HCT116 (cell line): ENCODE results near the gene TTC38. TPM values are rescaled to one million over a fixed set of nuclear protein-coding genes. Genes with fewer than 3 reads are reported as not detected.

Source experiments
- ATAC-seq: fragments of 200-7000 bp; cut with Tn5 transposase; 2 replicates; pipeline ENCODE4 v1.9.1; 2020; ENCODE audit warnings: mild to moderate bottlenecking, moderate library complexity
- BruUV-seq: library from RNA; stranded (reverse); fragments of 400-500 nt; replicated peaks from 2 replicates; lab custom pipeline; 2021; lab: Mats Ljungman, UMichigan
- CTCF ChIA-PET: fragments of 300-600 bp; sonication (Branson Sonifier 250); formaldehyde crosslinking; loops from one replicate; lab custom pipeline; 2021; ENCODE audit warnings: antibody characterized with exemption; lab: Charles Lee
- POLR2A ChIA-PET: fragments of 300-600, 350-600 bp; sonication (Branson Sonifier 250); formaldehyde crosslinking; loops from one replicate; lab custom pipeline; 2021; ENCODE audit warnings: antibody characterized with exemption; lab: Charles Lee
- RAD21 ChIA-PET, 2 experiments: fragments of 300-600 bp; sonication (Branson Sonifier 250); formaldehyde crosslinking; loops; one replicate each; lab custom pipeline; 2023; ENCODE audit warnings: low total read pairs in 2 of 2; ENCODE audit not compliant: uncharacterized antibody in 2 of 2, unreplicated experiment in 2 of 2, low non-redundant PET in 1 of 2; lab: Charles Lee
- DNase-seq: peaks from one replicate; pipeline ENCODE4 v3.0.0-alpha.2; 2010; ENCODE audit warnings: low read depth, low spot score
- H2AFZ ChIP-seq: fragments of 200-600 bp; shearing (Covaris generic), sonication (generic); 2 replicates; pipeline ENCODE4 v1.6.1; 2017; ENCODE audit warnings: low read depth, mixed run types, mixed read lengths, antibody characterized with exemption, low read length; ENCODE audit not compliant: poor library complexity, severe bottlenecking
- H3K27ac ChIP-seq: 2 replicates; pipeline ENCODE4 v1.5.1; 2012; ENCODE audit warnings: low read depth, low read length
- H3K27me3 ChIP-seq: fragments of 200-600 bp; sonication (generic); 2 replicates; pipeline ENCODE4 v1.6.1; 2016; ENCODE audit warnings: mixed run types, low read length, mixed read lengths; ENCODE audit not compliant: insufficient read depth
- H3K36me3 ChIP-seq, 2 experiments: fragments of 200-500 bp in 1 of 2; fragments of 200-600 bp in 1 of 2; sonication (Bioruptor generic) in 1 of 2; sonication (generic) in 1 of 2; 2 replicates each; pipeline versions ENCODE4 v1.5.1 to v1.6.1; 2014 to 2016; ENCODE audit warnings: low read length in 2 of 2, inconsistent platforms in 1 of 2, mixed read lengths in 1 of 2, mixed run types in 1 of 2; ENCODE audit not compliant: insufficient read depth in 2 of 2, control insufficient read depth in 1 of 2
- H3K4me1 ChIP-seq, 2 experiments: fragments of 200-600 bp in 1 of 2; sonication (generic) in 1 of 2; 2 replicates each; pipeline versions ENCODE4 v1.5.1 to v1.6.1; 2012 to 2017; ENCODE audit warnings: low read length in 2 of 2, inconsistent platforms in 1 of 2, mild to moderate bottlenecking in 1 of 2, mixed read lengths in 1 of 2, mixed run types in 1 of 2, moderate library complexity in 1 of 2; ENCODE audit not compliant: insufficient read depth in 2 of 2, control insufficient read depth in 1 of 2
- H3K4me2 ChIP-seq: fragments of 200-600 bp; sonication (generic); 2 replicates; pipeline ENCODE4 v1.6.1; 2017; ENCODE audit warnings: mixed run types, low read length, mixed read lengths
- H3K4me3 ChIP-seq, 2 experiments: fragments of 200-600 bp in 1 of 2; sonication (generic) in 1 of 2; replicated peaks in 1 of 2; 2 replicates each; pipeline ENCODE4 v1.5.1; 2011 to 2016; ENCODE audit warnings: low read length in 2 of 2, control low read depth in 1 of 2, low read depth in 1 of 2, mild to moderate bottlenecking in 1 of 2, mixed read lengths in 1 of 2, mixed run types in 1 of 2
- H3K79me2 ChIP-seq: fragments of 200-600 bp; sonication (generic); 2 replicates; pipeline ENCODE4 v1.6.1; 2017; ENCODE audit warnings: mild to moderate bottlenecking, mixed run types, low read length, moderate library complexity, mixed read lengths; ENCODE audit not compliant: insufficient read depth
- H3K9ac ChIP-seq: fragments of 200-600 bp; sonication (generic); 2 replicates; pipeline ENCODE4 v1.6.1; 2016; ENCODE audit warnings: low read length, mixed read lengths
- H3K9me2 ChIP-seq: fragments of 200-600 bp; sonication (generic), shearing (Covaris generic); 2 replicates; pipeline ENCODE4 v1.6.1; 2017; ENCODE audit warnings: mixed run types, mild to moderate bottlenecking, moderate library complexity; ENCODE audit not compliant: insufficient read depth
- H3K9me3 ChIP-seq, 2 experiments: fragments of 200-500 bp in 1 of 2; fragments of 200-600 bp in 1 of 2; sonication (Bioruptor generic) in 1 of 2; sonication (generic) in 1 of 2; 2 replicates each; pipeline ENCODE4 v1.6.1; 2014 to 2017; ENCODE audit warnings: low read length in 2 of 2, mixed read lengths in 2 of 2, inconsistent platforms in 1 of 2, low read depth in 1 of 2, mild to moderate bottlenecking in 1 of 2, mixed run types in 1 of 2, moderate library complexity in 1 of 2; ENCODE audit not compliant: control insufficient read depth in 1 of 2, insufficient read depth in 1 of 2
- H4K20me1 ChIP-seq: fragments of 200-600 bp; sonication (generic), shearing (Covaris generic); 2 replicates; pipeline ENCODE4 v1.6.1; 2017; ENCODE audit warnings: mixed run types, mild to moderate bottlenecking, moderate library complexity; ENCODE audit not compliant: insufficient read depth
- CEBPB ChIP-seq: IDR thresholded peaks from 2 replicates; pipeline ENCODE4 v1.6.1; 2012; ENCODE audit warnings: low read depth
- EZH2 ChIP-seq: fragments of 200-600 bp; sonication (generic); IDR thresholded peaks from 2 replicates; pipeline ENCODE4 v1.6.1; 2017; ENCODE audit warnings: antibody characterized with exemption, mixed run types
- EZH2phosphoT487 ChIP-seq: fragments of 200-600 bp; IDR thresholded peaks from 2 replicates; pipeline ENCODE4 v1.6.1; 2018; ENCODE audit warnings: antibody characterized with exemption, borderline replicate concordance
- FOSL1 ChIP-seq: IDR thresholded peaks from 2 replicates; pipeline ENCODE4 v1.6.1; 2012; ENCODE audit warnings: low read depth
- JUND ChIP-seq: IDR thresholded peaks from 2 replicates; pipeline ENCODE4 v1.6.1; 2012
- MAX ChIP-seq: IDR thresholded peaks from 2 replicates; pipeline ENCODE4 v1.6.1; 2012
- RAD21 ChIP-seq: IDR thresholded peaks from 2 replicates; pipeline ENCODE4 v1.6.1; 2012; ENCODE audit warnings: low read depth, mild to moderate bottlenecking
- REST ChIP-seq: IDR thresholded peaks from 2 replicates; pipeline ENCODE4 v1.6.1; 2012; ENCODE audit warnings: low read depth
- SRF ChIP-seq: IDR thresholded peaks from 2 replicates; pipeline ENCODE4 v1.6.1; 2012; ENCODE audit warnings: low read depth
- ZNF274 ChIP-seq: fragments of 200-500 bp; sonication (Bioruptor generic); IDR thresholded peaks from 2 replicates; pipeline ENCODE4 v1.6.1; 2014; ENCODE audit warnings: mild to moderate bottlenecking, low read depth, low read length, inconsistent platforms
- intact Hi-C: fragments of 100-400 bp; cut with micrococcal nuclease; formaldehyde crosslinking; loops from 2 replicates; pipeline ENCODE4 v1.10.0; 2022
- total RNA-seq: library from RNA; stranded (reverse); gene quantifications from one replicate; pipeline ENCODE4 v1.2.1, GENCODE V29; 2021; ENCODE audit not compliant: unreplicated experiment
- TF ChIP-seq, protein P1 (sequence below), 3 experiments: fragments of 200-600 bp in 1 of 3; sonication (generic) in 1 of 3; IDR thresholded peaks in 2 of 3; conservative IDR thresholded peaks in 1 of 3; 2 replicates each; pipeline ENCODE4 v1.5.1; 2012 to 2017; ENCODE audit warnings: low read depth in 2 of 3, low read length in 2 of 3, antibody characterized with exemption in 1 of 3, borderline replicate concordance in 1 of 3, control low read depth in 1 of 3, mild to moderate bottlenecking in 1 of 3, mixed read lengths in 1 of 3, mixed run types in 1 of 3, moderate library complexity in 1 of 3; ENCODE audit not compliant: insufficient read depth in 1 of 3

TTC38 gene
- total RNA-seq, 1 experiment from 2014 or later = 22.9 TPM

DNA sequence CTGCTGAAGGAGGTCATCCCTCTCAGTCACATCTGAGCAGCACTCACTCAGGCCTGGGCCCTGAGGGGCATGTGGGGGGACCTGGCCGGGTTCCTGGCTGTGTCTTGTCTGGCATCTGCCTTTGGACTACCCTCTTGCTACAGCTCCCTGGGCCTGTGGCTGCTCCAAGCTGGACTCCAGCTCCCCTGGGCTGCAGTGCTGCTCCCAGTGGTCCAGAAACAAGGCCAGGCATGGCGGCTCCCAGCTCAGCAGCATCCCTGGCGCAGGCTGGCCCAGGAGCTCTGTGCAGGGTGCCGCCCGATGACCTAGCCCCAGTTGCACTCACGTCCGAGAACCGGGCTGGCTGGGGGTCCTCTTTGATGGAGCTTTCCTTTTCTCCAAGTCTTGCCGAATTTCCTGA is 23.0 kb upstream of the TTC38 start:
- TF ChIP-seq, protein P1, sequence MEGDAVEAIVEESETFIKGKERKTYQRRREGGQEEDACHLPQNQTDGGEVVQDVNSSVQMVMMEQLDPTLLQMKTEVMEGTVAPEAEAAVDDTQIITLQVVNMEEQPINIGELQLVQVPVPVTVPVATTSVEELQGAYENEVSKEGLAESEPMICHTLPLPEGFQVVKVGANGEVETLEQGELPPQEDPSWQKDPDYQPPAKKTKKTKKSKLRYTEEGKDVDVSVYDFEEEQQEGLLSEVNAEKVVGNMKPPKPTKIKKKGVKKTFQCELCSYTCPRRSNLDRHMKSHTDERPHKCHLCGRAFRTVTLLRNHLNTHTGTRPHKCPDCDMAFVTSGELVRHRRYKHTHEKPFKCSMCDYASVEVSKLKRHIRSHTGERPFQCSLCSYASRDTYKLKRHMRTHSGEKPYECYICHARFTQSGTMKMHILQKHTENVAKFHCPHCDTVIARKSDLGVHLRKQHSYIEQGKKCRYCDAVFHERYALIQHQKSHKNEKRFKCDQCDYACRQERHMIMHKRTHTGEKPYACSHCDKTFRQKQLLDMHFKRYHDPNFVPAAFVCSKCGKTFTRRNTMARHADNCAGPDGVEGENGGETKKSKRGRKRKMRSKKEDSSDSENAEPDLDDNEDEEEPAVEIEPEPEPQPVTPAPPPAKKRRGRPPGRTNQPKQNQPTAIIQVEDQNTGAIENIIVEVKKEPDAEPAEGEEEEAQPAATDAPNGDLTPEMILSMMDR (IDR thresholded peaks at IDR 0.05 in 2 of 3, conservative IDR thresholded peaks at IDR 0.05 in 1 of 3; ENCODE audit: borderline replicate concordance in 1 of 3, insufficient read depth in 1 of 3, low read depth in 2 of 3, low read length in 2 of 3) = no peak
- no peak for TF ChIP-seq SRF
- TF ChIP-seq FOSL1 = no peak
- no peak for TF ChIP-seq RAD21
- no peak for TF ChIP-seq ZNF274
- TF ChIP-seq, all 23 proteins: peak for 0
- Histone ChIP-seq H3K9me3 (no peaks in the 10 kb centered on the region), H3K9me2 (no peaks in the 10 kb centered on the region), H3K27me3 (no peaks in the 10 kb centered on the region), H3K79me2 (peaks cover 10% of the 10 kb centered on the region), H3K36me3 (0 out of 4 replicates have a peak, but pooled peaks cover 0 to 2% of the 10 kb centered on the region in 2 experiments), H4K20me1 (no peaks in the 10 kb centered on the region), H3K27ac (no peak overlapping the region), H2AFZ (no peak overlapping the region), H3K9ac (no peak overlapping the region), H3K4me3 (no peak overlapping the region), H3K4me1 (peaks cover 0 to 6% of the 10 kb centered on the region in 2 experiments; a peak in 3 of 4 replicates), H3K4me2 (no peak overlapping the region)
- no peak for ATAC-seq
- POLR2A ChIA-PET = no interaction called here
- no peak for DNase-seq
- CTCF ChIA-PET = no interaction called here
- intact Hi-C loops = loop anchor here (10.0 kb wide), 1 partner anchor 90 kb away; the partner anchor contains the start of gene PPARA
- RAD21 ChIA-PET = no interaction called here
- no TSS peak for BruUV-seq

- Histone ChIP-seq H3K36me3 (0 out of 4 replicates have a peak, but pooled peaks cover 0 to 2% of the 10 kb centered on the region in 2 experiments), H3K9ac (no peak overlapping the region), H4K20me1 (no peaks in the 10 kb centered on the region), H3K9me3 (no peaks in the 10 kb centered on the region), H3K27ac (no peak overlapping the region), H3K4me1 (peaks cover 0 to 9% of the 10 kb centered on the region in 2 experiments; a peak in 3 of 4 replicates), H3K4me2 (no peak overlapping the region), H3K79me2 (peaks cover 11% of the 10 kb centered on the region), H3K27me3 (no peaks in the 10 kb centered on the region), H3K4me3 (no peak overlapping the region), H3K9me2 (no peaks in the 10 kb centered on the region), H2AFZ (no peak overlapping the region)
- POLR2A ChIA-PET = no interaction called here
- DNase-seq = no peak
- RAD21 ChIA-PET = no interaction called here
- CTCF ChIA-PET = no interaction called here
- intact Hi-C loops = loop anchor here (10.0 kb wide), 1 partner anchor 91 kb away; the partner anchor contains the start of gene PPARA
- BruUV-seq = no TSS peak
- ATAC-seq = no peak
- TF ChIP-seq EZH2phosphoT487 = no peak
- no peak for TF ChIP-seq MAX
- no peak for TF ChIP-seq EZH2
- TF ChIP-seq, protein P1 (IDR thresholded peaks at IDR 0.05 in 2 of 3, conservative IDR thresholded peaks at IDR 0.05 in 1 of 3; ENCODE audit: borderline replicate concordance in 1 of 3, insufficient read depth in 1 of 3, low read depth in 2 of 3, low read length in 2 of 3) = no peak
- TF ChIP-seq FOSL1 = no peak
- TF ChIP-seq JUND = no peak
- TF ChIP-seq CEBPB = no peak
- no peak for TF ChIP-seq REST
- TF ChIP-seq SRF = no peak
Observed at GRCh38 chr22:46245511-46245910, 22.3 kb upstream of the TTC38 start.
